NCI-H446 treated with DMSO at 0.1 percent for 48 hours (cell line): ENCODE results near the gene KIFBP.

Experiments
- DNase-seq: peaks from one replicate; lab custom pipeline; 2025; lab: John Stamatoyannopoulos, UW

Gene KIFBP

DNA sequence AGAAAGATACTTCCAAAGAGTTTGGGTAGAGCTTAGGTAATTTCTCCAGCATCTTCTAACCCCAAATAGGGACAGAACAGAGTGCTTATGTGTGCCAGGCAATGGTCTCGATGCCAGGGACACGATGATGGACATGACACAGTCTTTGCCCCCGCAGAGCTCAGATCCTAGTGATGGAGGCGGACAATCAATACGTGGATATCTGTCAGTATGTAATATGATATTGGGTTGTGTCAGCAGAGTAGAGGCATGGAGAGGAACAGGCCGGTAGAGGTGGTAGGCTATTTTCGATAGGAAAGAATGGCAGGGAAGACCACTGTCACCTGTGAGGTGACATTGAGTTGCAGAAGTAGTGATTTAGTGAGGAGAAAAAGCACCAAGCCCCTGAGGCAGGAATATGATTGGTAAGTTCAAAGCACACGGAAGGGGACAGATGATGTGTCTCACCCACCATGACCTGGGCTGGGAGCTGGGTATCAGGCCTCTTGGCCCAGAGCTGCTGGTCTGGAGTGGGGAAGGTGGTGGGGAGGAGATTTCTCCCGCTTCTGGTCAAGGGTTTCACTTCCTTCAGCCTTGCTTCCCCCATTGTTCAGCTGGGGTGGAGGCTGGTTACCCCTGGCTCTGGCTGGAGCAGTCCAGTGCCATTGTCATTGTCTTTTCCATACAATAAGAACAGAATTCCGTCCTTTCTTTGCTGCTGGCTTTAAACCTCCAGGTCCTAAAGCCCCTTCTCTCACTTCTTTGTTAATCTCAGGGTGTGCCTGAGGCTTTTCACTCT lies 63.3 kb downstream of the KIFBP start:
- no peak for DNase-seq

DNA sequence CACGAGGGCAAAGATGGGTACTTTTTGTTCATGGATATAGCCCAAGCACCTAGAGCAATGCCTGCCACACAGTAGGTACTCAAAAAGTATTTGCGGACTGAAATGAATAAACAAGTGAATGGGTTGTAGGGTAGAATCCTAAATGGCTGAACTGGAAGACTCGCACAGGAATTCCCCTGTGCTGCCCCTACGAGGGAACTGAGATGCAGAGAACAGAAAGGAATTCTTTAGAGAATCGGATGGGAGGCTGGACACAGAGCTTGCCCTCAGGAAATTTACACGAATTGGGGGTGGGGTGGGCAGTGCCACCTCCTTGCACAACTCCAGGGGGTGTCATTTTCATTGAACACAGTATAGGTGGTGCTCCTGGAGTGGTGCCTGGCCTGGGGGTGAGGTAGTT lies 64.1 kb downstream of the KIFBP start:
- no peak for DNase-seq

DNA sequence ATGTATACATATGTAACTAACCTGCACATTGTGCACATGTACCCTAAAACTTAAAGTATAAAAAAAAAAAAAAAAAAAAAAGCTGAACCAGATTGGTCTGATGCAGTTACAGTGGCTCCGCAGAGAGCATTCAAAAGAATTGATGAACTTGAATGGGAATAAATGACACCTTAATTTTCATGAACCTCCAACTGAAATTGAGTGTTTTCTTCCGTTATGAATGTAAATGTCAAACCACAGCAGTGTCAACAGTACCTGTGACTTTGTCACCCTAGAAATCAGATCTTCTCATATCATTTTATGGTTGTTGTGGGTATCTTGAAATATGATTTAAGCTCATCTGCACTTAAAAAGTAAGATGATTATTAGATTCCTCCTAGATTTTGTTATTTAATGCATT lies 66.6 kb downstream of the KIFBP start:
- DNase-seq: no peak

DNA sequence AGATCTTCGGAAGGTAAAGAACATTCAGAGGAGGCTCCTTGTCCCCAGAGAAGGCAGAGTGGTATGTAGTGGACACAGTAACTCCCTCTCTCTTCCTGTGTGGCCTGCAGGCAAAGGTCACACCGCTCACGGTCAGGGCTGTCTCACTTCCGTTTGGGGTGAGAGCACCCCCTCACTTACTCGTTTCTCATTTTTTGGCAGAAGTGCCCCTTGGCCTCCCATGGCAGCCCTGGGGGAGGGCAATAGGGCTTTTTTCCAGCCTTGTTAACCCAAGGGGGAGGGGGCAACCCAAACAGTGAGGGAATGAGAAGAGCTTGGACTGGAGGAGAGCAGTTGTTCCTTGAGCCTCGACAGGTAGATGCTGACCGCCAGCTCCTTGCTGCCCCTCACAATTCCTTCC lies 67.5 kb downstream of the KIFBP start:
- no peak for DNase-seq

DNA sequence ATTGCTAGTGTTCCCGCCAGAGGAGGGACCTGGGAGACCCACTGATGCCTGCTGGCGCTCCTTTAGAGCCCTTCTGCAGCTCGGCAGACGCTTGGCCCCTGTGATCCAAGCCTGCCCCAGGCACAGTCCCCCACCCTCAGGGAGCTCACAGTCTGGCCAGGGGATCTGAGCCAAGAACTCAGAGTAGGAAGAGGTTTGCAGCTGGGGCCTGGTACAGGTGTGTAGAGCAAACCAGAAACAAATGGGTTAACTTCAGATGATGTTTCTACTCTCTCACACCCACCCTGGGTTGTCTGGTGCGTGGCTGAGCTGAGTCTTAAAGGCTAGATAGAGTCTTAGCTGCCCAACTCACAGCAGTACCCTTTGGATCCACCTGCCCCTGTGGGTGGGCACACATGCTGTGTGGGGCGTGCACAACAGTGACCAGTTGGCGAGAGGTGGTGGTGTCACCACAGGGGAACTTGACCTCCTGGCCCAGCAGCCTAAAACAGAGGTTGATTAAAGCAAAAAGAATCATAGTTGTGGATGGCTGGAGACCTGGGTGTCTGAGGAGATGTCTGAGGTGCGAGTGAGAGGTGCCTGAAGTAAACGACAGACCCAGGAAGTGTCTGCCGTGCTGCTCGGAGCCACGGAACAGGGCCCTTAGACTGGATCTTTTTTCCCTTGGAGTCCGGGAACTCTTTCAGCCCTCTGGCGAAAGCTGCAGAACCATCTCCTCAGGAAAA lies 68.1 kb downstream of the KIFBP start:
- DNase-seq: no peak

DNA sequence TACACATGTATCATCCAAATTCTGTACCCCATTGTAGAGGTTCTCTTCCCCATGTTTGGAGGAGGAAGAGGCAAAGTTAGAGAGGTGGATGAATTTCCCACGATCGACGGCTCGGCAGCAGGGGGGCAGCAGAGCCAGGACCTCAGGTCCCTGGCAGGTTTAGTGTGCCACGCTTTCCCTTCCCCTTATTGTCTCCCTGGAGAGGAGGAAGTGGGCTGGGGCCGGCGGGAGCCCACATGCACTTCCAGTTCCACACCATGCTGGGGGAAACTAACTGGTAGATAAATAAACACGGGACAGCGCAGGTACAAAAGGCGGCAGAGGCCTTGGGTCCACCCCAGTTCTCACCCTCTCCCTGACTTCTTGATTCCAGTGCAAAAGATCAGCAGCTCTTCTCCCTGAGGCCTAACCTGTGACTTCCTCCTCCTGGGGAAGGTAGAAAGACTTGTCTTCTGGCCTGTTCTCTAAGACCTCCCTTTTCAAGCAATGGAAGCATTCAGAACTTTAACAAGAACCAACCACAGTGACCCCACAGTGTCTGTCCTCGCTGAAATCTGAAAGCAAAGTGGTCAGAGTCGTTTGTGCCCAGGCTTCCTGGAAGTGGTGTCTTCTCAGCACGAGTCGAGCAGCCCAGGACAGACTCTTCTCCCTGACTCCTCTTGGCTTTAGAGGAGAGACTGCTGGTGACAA lies 68.8 kb downstream of the KIFBP start:
- no peak for DNase-seq

DNA sequence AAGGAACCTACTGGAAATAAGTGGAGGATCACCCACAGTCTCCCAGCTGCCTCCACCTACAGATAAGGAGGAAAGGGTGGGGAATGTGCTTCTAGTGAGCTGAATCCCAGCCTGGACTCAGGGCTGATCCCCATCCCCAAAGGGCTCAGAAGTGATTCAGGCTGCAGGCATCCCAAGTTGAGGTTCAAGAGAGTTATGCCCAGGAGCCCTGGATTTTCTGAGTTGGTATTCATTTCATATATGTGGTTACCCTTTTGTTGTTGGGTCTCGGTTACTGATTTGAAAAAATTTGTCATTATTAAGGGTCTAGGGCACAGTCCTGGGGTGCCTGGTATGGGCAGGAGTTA lies 69.3 kb downstream of the KIFBP start:
- DNase-seq: no peak

DNA sequence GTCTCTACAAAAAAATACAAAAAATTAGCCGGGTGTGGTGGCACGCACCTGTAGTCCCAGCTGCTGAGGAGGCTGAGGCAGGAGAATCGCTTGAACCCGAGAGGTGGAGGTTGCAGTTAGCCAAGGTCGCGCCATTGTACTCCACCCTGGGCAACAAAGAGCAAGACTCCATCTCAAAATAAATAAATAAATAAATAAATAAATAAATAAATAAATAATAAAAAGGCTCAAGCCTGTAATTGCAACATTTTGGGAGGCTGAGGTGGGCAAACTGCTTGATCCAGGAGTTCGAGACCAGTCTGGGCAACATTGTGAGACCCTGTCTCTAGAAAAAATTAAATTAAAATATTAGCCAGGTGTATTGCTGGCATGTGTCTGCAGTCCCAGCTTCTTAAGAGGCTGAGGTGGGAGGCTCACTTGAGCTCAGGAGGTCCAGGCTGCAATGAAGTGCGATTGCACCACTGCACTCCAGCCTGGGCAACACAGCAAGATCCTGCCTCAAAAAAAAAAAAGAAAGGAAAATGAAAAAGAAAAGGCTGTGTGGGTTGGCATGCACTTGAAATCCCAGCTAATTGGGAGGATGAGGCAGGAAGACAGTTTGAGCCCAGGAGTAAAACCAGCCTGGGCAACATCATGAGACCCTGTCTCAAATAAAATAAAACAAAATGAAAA lies 71.7 kb downstream of the KIFBP start:
- no peak for DNase-seq

DNA sequence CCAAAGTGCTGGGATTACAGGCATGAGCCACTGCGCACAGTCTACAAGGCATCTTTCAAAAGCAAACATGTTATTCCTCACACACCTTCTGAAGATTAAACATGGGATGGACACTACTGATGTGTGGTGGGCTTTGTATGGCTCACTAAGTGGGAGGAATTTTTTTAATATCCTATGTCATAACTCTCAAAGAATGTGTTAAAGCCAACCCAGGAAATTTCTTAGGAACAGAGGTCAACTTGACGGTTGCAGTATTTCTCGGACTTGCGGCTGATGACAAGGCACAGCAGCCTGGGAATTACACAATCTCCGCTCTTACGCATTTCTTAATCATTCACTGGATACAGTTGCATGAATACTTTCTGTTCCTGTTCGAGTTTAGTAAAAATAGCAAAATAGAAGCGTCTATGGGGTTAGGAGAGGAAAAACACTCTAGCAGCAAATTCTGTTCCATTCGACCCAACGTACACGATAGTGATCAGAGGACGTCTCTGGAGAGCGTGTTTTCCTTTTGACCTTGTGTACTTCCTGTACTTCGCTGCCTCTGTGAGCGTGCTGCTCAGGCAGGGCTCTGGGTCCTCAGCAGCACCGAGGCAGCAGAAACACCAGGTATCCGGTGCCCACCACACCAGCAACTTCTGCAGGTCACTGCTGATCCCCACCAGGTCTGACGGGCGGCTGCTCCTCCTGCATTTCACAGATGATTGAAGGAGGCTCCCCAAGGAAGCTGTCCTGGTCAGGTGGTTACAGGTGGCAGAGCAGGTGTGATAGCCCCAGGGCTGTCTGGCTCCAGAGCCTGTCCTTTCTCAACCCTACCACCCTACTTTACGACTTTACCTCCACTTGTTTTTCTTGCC lies 72.9 kb downstream of the KIFBP start:
- no peak for DNase-seq

DNA sequence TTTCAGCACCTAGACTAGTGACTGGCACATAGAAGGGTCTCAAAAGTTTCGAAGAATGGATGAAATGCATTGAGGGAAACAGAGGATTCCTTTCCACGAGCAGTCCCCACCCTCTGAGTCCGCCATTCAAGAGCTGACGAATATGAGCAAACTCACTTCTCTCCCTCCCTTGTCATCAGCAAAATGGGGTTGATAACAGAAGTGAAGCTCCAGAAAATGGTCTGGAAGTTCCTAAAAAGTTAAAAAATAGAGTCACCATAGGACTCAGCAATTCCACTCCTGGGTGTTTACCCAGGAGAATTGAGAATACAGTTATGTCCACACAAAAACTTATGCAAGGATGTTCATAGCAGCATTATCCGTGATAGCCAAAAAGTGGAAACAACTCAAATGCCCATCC lies 74.3 kb downstream of the KIFBP start:
- DNase-seq: no peak

DNA sequence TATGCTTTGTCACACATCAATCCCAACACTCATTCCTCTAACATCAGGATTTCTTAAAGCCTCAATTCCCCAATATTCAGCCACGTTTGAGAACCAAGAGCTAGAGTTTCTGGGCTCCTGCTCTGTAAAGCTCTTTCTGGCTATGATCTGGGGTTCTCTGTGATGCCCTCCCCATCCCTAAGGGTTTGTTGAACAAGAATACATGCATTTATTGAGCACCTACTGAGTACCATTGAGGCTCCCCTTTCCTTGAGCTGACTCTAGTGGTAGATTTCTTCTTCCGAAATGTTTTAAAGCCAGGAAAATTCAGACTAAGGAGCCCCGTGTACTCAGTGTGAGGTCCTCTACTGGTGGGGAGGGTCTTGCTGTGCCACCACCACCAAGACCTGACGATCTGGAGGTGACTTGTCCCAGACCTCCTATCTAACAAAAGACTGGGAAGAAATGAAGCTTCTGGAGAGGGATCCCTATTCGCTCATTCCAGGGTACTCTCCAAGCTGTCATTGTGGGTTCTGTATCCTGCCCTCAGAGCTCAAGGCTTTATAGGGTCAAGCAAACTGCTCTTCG lies 76.2 kb downstream of the KIFBP start:
- DNase-seq: no peak

DNA sequence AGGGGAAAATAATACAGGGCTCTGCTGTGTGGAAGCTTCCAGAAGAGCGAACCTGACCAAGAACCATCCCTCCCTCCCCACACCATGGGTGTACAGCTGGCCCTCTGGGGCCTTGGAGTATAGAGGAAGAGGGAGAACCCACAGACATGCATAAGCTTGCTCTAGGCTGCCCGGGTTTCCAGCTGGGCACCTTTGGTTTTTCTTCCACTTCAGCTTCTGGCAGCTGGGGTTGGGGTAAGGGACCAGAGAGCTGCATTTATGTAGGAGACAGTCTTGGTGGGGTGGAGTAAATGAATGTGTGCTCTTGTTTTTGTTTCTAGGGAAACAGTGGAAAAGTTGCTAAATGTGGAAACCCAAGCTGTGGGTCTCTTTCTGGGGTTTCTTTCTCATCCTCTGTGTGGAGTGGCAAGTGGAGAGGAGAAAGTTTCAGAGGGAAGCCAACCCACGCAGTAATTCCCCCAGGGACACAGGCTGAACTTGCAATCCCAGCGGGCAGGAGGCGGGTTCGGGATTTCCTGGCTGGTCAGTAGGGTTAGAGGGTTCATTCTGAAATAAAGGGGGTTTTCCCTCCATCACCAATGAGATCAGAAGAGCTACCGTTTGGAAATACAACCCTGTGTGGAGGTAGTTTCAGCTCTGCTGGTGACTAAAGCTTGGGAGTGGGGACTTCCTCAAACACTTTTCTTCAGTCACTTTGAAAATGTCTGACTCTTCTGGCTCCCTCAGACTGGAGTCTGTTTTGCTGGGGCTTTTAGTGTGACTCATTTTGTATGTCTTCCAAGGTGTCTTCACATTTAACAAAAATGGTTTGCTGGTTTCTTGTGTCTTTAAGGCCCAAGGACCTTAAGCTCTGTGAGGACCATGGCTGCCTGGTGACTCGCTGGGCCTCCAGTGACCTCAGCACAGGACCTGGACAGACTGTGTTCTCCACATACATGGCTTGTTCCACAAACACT lies 77.1 kb downstream of the KIFBP start:
- no peak for DNase-seq
